ENCODE results near the gene GABPB2. TPM values are rescaled to one million over a fixed set of nuclear protein-coding genes. Genes with fewer than 3 reads are reported as not detected.

Gene GABPB2
- total RNA-seq, 4 donors from 2014 or later: 20.6 to 28.5 (median 21.6) TPM

- TF ChIP-seq POLR2AphosphoS5 (IDR thresholded peaks at IDR 0.05) (no peak), CTCF (IDR thresholded peaks at IDR 0.05) (no peak), POLR2A (IDR thresholded peaks at IDR 0.05) (no peak), EP300 (IDR thresholded peaks at IDR 0.05) (no peak)
- Histone ChIP-seq H3K4me1 (no peaks in the 10 kb centered on the region), H3K36me3 (peaks cover 0 to 67% of the 10 kb centered on the region in 2 donors), H3K9me3 (no peaks in the 10 kb centered on the region), H3K4me3 (no peak overlapping the region), H3K27ac (no peak overlapping the region), H3K27me3 (no peaks in the 10 kb centered on the region)
- ATAC-seq: no peak
Measured at GRCh38 chr1:151104630-151105029, 34.1 kb downstream of the GABPB2 start.

GRCh38 chr1:151106894-151107293 lies 36.3 kb downstream of the GABPB2 start:
- ATAC-seq: no peak
- 60 to 64% methylated on average over 2 of the region's 2 CpGs for WGBS, 2 donors (ENCODE audit: low coverage in 1 of 2)
- TF ChIP-seq POLR2AphosphoS5 (IDR thresholded peaks at IDR 0.05) (no peak), POLR2A (IDR thresholded peaks at IDR 0.05) (no peak)

GRCh38 chr1:151108331-151108730 lies 37.8 kb downstream of the GABPB2 start:
- no peak for TF ChIP-seq POLR2AphosphoS5 (IDR thresholded peaks at IDR 0.05)
- Histone ChIP-seq H3K4me3 (no peak overlapping the region), H3K9me3 (no peaks in the 10 kb centered on the region), H3K27ac (no peak overlapping the region), H3K4me1 (no peaks in the 10 kb centered on the region), H3K27me3 (no peaks in the 10 kb centered on the region), H3K36me3 (peaks cover 0 to 90% of the 10 kb centered on the region in 2 donors)
- WGBS, 2 donors (ENCODE audit: low coverage in 1 of 2): 91 to 93% methylated on average over 3 to 4 of the region's 5 CpGs
- ATAC-seq: no peak

More at GRCh38 chr1:151106894-151107293, 36.3 kb downstream of the GABPB2 start:
- H3K4me1 ChIP-seq: no peaks in the 10 kb centered on the region
- no peak overlapping the region for H3K27ac ChIP-seq
- no peaks in the 10 kb centered on the region for H3K9me3 ChIP-seq
- H3K27me3 ChIP-seq: no peaks in the 10 kb centered on the region
- peaks cover 0 to 81% of the 10 kb centered on the region in 2 donors for H3K36me3 ChIP-seq
- H3K4me3 ChIP-seq: no peak overlapping the region

- 100% methylated on average over 2 to 3 of the region's 5 CpGs for WGBS, 2 donors (ENCODE audit: low coverage in 1 of 2)
- peaks cover 0 to 91% of the 10 kb centered on the region in 2 donors for H3K36me3 ChIP-seq
- no peak for ATAC-seq
Measured at GRCh38 chr1:151113877-151114276, 43.3 kb downstream of the GABPB2 start.

GRCh38 chr1:151124763-151125403 lies 54.3 kb downstream of the GABPB2 start:
- H3K36me3 ChIP-seq: peaks cover 0 to 55% of the 10 kb centered on the region in 2 donors
- no peak for ATAC-seq
- TF ChIP-seq EP300 (IDR thresholded peaks at IDR 0.05): no peak
- TF ChIP-seq CTCF (IDR thresholded peaks at IDR 0.05): no peak
- no peak for TF ChIP-seq POLR2A (IDR thresholded peaks at IDR 0.05)
- no peak for TF ChIP-seq POLR2AphosphoS5 (IDR thresholded peaks at IDR 0.05)
- H3K9me3 ChIP-seq: no peaks in the 10 kb centered on the region
- no peaks in the 10 kb centered on the region for H3K4me1 ChIP-seq
- H3K4me3 ChIP-seq: no peak overlapping the region
- H3K27ac ChIP-seq: no peak overlapping the region
- WGBS, 2 donors (ENCODE audit: low coverage in 1 of 2): 76 to 77% methylated on average over 5 of the region's 5 CpGs
- H3K27me3 ChIP-seq: no peaks in the 10 kb centered on the region

More at GRCh38 chr1:151113877-151114276, 43.3 kb downstream of the GABPB2 start:
- Histone ChIP-seq H3K4me3 (no peak overlapping the region), H3K4me1 (no peaks in the 10 kb centered on the region), H3K27ac (no peak overlapping the region), H3K9me3 (no peaks in the 10 kb centered on the region), H3K27me3 (no peaks in the 10 kb centered on the region)
- TF ChIP-seq POLR2A (IDR thresholded peaks at IDR 0.05): no peak
- no peak for TF ChIP-seq EP300 (IDR thresholded peaks at IDR 0.05)
- TF ChIP-seq POLR2AphosphoS5 (IDR thresholded peaks at IDR 0.05): no peak
- no peak for TF ChIP-seq CTCF (IDR thresholded peaks at IDR 0.05)

- Histone ChIP-seq H3K9me3 (no peaks in the 10 kb centered on the region), H3K4me3 (no peak overlapping the region), H3K4me1 (peaks cover 0 to 24% (median 8%) of the 10 kb centered on the region in 3 donors), H3K27me3 (no peaks in the 10 kb centered on the region), H3K36me3 (peaks cover 0 to 30% of the 10 kb centered on the region in 2 donors), H3K27ac (no peak overlapping the region)
- no peak for ATAC-seq
- 61 to 84% methylated on average over 6 of the region's 6 CpGs for WGBS, 2 donors (ENCODE audit: low coverage in 1 of 2)
- TF ChIP-seq CTCF (IDR thresholded peaks at IDR 0.05) (no peak), POLR2A (IDR thresholded peaks at IDR 0.05) (no peak), EP300 (IDR thresholded peaks at IDR 0.05) (no peak), POLR2AphosphoS5 (IDR thresholded peaks at IDR 0.05) (no peak)
Measured at GRCh38 chr1:151128800-151129199, 58.2 kb downstream of the GABPB2 start.

Data from gastroesophageal sphincter (tissue), 4 donors.